PC-3 (cell line): Measurements from ENCODE around the gene BEND7.

Experiments used
- CTCF ChIP-seq: fragments of 300-600 bp; sonication (generic); conservative IDR thresholded peaks from 2 replicates; pipeline ENCODE4 v1.5.1; 2017; ENCODE audit warnings: antibody characterized with exemption, low read depth, mild to moderate bottlenecking, low read length
- EZH2 ChIP-seq: fragments of 300-600 bp; sonication (generic); IDR thresholded peaks from one replicate; pipeline ENCODE4 v1.6.1; 2017; ENCODE audit warnings: antibody characterized with exemption, mild to moderate bottlenecking, low read length; ENCODE audit not compliant: unreplicated experiment

GRCh38 chr10:13529714-13529973, 830 bp upstream of the BEND7 start:
- no peak for TF ChIP-seq CTCF
- TF ChIP-seq EZH2: no peak
